GM12878 (cell line): ENCODE measurements around the gene RALGPS1. TPM values are rescaled to one million over a fixed set of nuclear protein-coding genes. Genes with fewer than 3 reads are reported as not detected.

ENCODE experiments used
- BCL11A ChIP-seq: IDR thresholded peaks from 2 replicates; pipeline ENCODE4 v1.6.1; 2011; ENCODE audit warnings: low read depth, low read length
- BHLHE40 ChIP-seq, 2 experiments: fragments of 450-650 bp in 1 of 2; IDR thresholded peaks; 2 replicates each; pipeline ENCODE4 v1.6.1; 2011 to 2017; ENCODE audit warnings: low read depth in 2 of 2, borderline replicate concordance in 1 of 2, improper control_type of control experiment in 1 of 2, low read length in 1 of 2, mild to moderate bottlenecking in 1 of 2
- CHD1 ChIP-seq: IDR thresholded peaks from 2 replicates; pipeline ENCODE4 v1.6.1; 2012; ENCODE audit warnings: low read depth, low read length, improper control_type of control experiment
- ESRRA ChIP-seq: IDR thresholded peaks from 2 replicates; pipeline ENCODE4 v1.6.1; 2012; ENCODE audit warnings: mild to moderate bottlenecking, low read length, improper control_type of control experiment
- FOS ChIP-seq: IDR thresholded peaks from 3 replicates; pipeline ENCODE4 v1.6.1; 2011; ENCODE audit warnings: borderline replicate concordance; ENCODE audit not compliant: insufficient read length; ENCODE audit errors: extremely low read depth
- JUND ChIP-seq: IDR thresholded peaks from 2 replicates; pipeline ENCODE4 v1.6.1; 2012; ENCODE audit warnings: low read depth, mild to moderate bottlenecking, low read length, improper control_type of control experiment, moderate library complexity
- MLLT1 ChIP-seq: fragments of 450-650 bp; IDR thresholded peaks from 2 replicates; pipeline ENCODE4 v1.6.1; 2016; ENCODE audit warnings: mild to moderate bottlenecking
- NFYA ChIP-seq: IDR thresholded peaks from 2 replicates; pipeline ENCODE4 v1.6.1; 2011; ENCODE audit warnings: low read depth, mild to moderate bottlenecking, low read length, improper control_type of control experiment, borderline replicate concordance
- PAX5 ChIP-seq: IDR thresholded peaks from 2 replicates; pipeline ENCODE4 v1.6.1; 2011; ENCODE audit warnings: low read depth, low read length, borderline replicate concordance
- PKNOX1 ChIP-seq: fragments of 450-650 bp; IDR thresholded peaks from 2 replicates; pipeline ENCODE4 v1.6.1; 2016; ENCODE audit warnings: mild to moderate bottlenecking
- SMC3 ChIP-seq: IDR thresholded peaks from 2 replicates; pipeline ENCODE4 v1.6.1; 2011; ENCODE audit warnings: low read length, improper control_type of control experiment, borderline replicate concordance
- SP1 ChIP-seq: IDR thresholded peaks from one replicate; pipeline ENCODE4 v1.6.1; 2011; ENCODE audit warnings: low read depth, low read length
- SREBF2 ChIP-seq: IDR thresholded peaks from 2 replicates; pipeline ENCODE4 v1.6.1; 2012; ENCODE audit warnings: mild to moderate bottlenecking, low read length
- polyA plus RNA-seq, 11 experiments: library from polyadenylated mRNA; depleted of rRNA in 4 of 11; unstranded in 6 of 11; stranded (reverse) in 5 of 11; fragments of >200 nt; fragmentation: Nextera tagmentation in 4 of 11; fragmentation: Illumina TruSeq in 1 of 11; extraction: Ambion mirVana in 4 of 11; extraction: Trizol in 1 of 11; gene quantifications; 1 replicate in 1 of 11; 2 replicates in 10 of 11; pipeline versions ENCODE4 v1.2.1 to v1.2.3, GENCODE V29; 2011 to 2016; ENCODE audit warnings: inconsistent platforms in 2 of 11, missing spikeins in 2 of 11, low read depth in 1 of 11
- total RNA-seq, 4 experiments: library from RNA; depleted of rRNA in 3 of 4; stranded (reverse); fragments of >200 nt in 3 of 4; fragmentation: Illumina TruSeq in 1 of 4; extraction: Trizol in 1 of 4; gene quantifications; 2 replicates each; pipeline versions ENCODE4 v1.2.1 to v1.2.3, GENCODE V29; 2013 to 2021

The RALGPS1 gene
- total and polyA plus RNA-seq, 10 of the 15 experiments (the other 5 are each of a cell fraction or from before 2014, with no cell fraction given): 0.13 to 5.6 (median 2.7) TPM

- no peak for TF ChIP-seq NFYA
- no peak for TF ChIP-seq JUND
- TF ChIP-seq SREBF2: no peak
- no peak for TF ChIP-seq PKNOX1
- peak; percentile 79 for TF ChIP-seq PAX5
- peak; percentile 7 to 73; a peak in 2 of 4 replicates for TF ChIP-seq BHLHE40 (IDR thresholded peaks at IDR 0.05; ENCODE audit: borderline replicate concordance in 1 of 2, low read depth in 2 of 2, low read length in 1 of 2)
- no peak for TF ChIP-seq ESRRA
- TF ChIP-seq FOS: no peak
- TF ChIP-seq MLLT1: peak; percentile 84
- TF ChIP-seq SP1: no peak
- no peak for TF ChIP-seq SMC3
- TF ChIP-seq BCL11A: peak; percentile 20; the same call in 1 of the 2 replicates
- TF ChIP-seq CHD1: no peak
Measured at GRCh38 chr9:127007638-127008037, 93.1 kb downstream of the RALGPS1 start (continued).
